Kidney glomerular epithelial cell (primary cell): ENCODE measurements around the gene CENPC.
"Not testable (repeated sequence)": the region's sequence is repeated elsewhere in the genome, so short reads cannot be mapped to it uniquely, and the experiment has no call there.

ENCODE experiments used
- DNase-seq: peaks from one replicate; lab custom pipeline; 2025; lab: John Stamatoyannopoulos, UW

CENPC gene

DNA sequence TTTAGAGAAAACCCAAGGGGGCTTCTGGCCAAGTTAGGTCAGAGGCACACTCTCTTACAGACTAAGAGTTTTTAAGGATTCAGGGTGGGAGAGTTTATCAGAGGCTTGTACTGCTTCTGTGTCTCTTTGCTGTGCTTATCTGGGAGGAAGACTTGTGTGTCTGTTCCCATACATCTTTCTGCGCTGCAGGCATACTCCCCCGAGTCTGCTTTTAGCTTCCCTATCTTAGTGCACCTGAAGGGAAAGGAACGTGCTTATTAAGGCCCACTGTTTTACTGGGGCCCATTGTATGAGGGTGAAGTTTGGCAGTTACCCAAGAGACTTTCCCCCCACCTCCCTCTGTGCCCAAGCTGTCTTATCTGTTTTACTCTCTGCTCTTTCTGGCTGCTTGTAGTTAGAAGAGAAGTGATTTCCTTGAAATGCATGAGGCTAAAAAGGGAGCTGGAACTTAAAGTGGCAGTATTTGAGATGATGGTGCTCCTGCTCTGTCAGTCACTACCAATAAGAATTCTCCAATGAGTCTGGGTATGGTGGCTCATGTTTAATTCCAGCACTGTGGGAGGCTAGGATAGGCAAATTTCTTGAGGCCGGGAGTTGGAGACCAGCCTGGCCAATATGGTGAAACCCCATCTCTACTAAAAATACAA is 7.0 kb upstream of the CENPC start:
- DNase-seq = not testable (repeated sequence)

- no peak for DNase-seq
Measured at GRCh38 chr4:67550857-67551256, 5.6 kb upstream of the CENPC start.

DNA sequence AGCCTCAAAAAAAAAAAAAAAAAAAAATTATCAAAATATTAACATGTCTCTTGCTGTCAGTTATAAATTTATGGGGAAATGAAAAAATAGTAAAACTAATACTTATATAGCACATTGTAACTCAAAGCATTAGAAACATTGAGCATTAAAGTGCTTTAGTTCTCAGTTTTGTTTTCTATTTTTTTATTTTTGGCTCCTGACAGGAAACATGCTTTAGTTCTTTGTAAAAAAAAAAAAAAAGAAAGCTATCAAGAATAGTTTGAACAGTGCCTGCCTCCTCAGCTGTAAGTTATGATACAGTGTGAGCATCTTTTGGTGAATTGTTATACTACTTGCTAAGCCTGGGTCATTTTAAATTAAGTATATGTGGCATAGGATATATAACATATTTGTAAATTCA is 5.1 kb upstream of the CENPC start:
- no peak for DNase-seq

DNA sequence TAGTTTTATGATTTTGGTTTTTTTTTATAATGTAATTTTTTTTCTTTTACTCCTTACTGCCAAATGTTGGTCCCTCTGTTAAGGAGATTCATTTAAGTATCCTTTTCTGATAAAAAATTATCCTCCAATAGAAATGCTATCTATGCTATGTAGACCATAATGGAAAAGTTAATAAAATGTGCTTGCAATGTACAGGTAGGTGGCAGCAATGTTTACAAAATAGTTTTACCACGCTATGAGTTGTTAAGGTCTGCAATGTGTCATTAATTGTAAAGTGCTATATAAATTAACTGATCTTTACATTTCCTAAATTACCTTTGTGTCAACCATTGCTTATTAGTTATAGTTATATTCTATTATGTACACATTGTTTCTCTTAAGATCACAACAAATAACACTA is 3.8 kb upstream of the CENPC start:
- DNase-seq = peak; percentile 2

- no peak for DNase-seq
Measured at GRCh38 chr4:67546971-67547370, 1.7 kb upstream of the CENPC start.

GRCh38 chr4:67546004-67546356 is 677 bp upstream of the CENPC start:
- DNase-seq = peak; percentile 35

DNA sequence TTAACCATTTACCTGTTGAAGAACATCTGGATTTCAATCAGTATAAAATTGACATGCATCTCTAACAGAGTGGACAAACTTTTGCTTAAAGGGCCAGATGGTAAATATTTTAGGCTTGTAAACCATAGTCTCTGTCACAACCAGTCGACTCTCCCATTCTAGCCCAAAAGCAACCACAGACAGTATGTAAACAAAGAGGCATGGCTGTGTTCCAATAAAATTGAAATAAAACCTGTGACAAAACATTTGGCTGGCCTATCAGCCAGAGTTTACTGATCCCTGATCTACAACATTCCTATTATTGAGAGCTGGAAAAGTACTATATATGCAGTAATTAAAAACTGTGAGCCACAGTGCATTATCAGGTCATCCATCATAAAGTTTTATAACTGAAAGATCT is 3.2 kb downstream of the CENPC start:
- DNase-seq = no peak

GRCh38 chr4:67539830-67540229 is 5.5 kb downstream of the CENPC start:
- no peak for DNase-seq

GRCh38 chr4:67535280-67535840 is 9.9 kb downstream of the CENPC start:
- DNase-seq = no peak

GRCh38 chr4:67533112-67533511 is 12.2 kb downstream of the CENPC start:
- DNase-seq = no peak

GRCh38 chr4:67532397-67532796 is 12.9 kb downstream of the CENPC start:
- DNase-seq = not testable (repeated sequence)

- DNase-seq = no peak
Measured at GRCh38 chr4:67531379-67531962, 13.8 kb downstream of the CENPC start.

DNA sequence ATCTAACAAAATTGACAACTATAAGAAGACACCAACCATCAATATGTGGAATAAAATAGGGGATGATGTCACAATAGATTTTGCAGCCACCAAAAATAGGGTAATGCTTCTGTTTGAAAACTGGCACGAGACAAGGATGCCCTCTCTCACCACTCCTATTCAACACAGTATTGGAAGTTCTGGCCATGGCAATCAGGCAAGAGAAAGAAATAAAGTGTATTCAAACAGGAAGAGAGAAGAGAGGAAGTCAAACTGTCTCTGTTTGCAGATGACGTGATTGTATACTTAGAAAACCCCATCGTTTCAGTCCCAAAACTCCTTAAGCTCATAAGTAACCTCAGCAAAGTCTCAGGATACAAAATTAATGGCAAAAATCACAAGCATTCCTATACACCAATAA is 21.2 kb downstream of the CENPC start:
- DNase-seq = not testable (repeated sequence)

GRCh38 chr4:67522851-67523671 is 22.2 kb downstream of the CENPC start:
- DNase-seq = no peak

GRCh38 chr4:67522230-67522629 is 23.1 kb downstream of the CENPC start:
- DNase-seq = no peak

- DNase-seq = no peak
Measured at GRCh38 chr4:67521506-67521905, 23.8 kb downstream of the CENPC start.

DNA sequence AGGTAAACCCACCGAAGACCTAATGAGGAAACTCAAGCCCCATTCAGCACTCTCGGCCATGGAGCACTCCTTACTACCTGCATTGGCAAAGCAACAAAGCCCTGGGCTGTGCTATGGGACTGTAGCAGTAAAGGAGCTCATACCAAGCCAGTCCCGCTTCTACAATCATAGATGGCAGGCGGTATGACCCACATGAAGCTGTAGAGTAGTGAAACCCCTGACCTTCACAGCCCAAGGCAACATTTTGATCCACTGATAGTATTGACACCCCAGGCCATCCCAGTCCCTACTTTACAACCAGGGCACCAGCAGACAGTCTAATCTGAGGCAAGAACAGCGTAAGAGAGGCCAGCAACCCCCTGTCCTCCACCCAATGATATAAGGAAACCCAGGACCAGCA is 25.2 kb downstream of the CENPC start:
- no peak for DNase-seq

DNA sequence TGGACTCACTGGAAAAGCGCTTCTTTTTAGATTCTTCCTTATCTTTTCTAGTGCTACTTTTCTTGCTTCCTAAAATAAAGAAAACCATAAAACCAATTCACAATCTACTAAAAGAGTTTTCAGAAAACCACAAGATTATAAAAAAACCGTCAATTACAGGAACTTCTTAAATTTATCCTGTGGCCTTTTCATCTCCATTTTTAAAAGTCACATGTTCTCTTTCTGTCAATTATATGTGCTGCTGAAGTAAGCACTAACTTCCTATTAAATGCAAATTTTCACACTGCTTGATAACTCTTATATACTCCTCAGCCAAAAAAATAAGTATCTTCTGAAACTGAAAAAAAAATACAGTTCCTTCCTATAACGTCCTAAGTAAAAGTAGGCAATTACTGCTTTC is 32.8 kb downstream of the CENPC start:
- no peak for DNase-seq

- no peak for DNase-seq
Measured at GRCh38 chr4:67500373-67500772, 44.9 kb downstream of the CENPC start.

- DNase-seq = no peak
Measured at GRCh38 chr4:67499799-67500198, 45.5 kb downstream of the CENPC start.

- no peak for DNase-seq
Measured at GRCh38 chr4:67483868-67484602, 61.3 kb downstream of the CENPC start.

GRCh38 chr4:67480810-67481209 is 64.5 kb downstream of the CENPC start:
- DNase-seq = no peak
